ELR (cell line): ENCODE results near the gene TK2.

Experiments
- DNase-seq: peaks from one replicate; pipeline ENCODE4 v3.0.0-alpha.2; 2015; ENCODE audit warnings: low read depth

The TK2 gene

DNA sequence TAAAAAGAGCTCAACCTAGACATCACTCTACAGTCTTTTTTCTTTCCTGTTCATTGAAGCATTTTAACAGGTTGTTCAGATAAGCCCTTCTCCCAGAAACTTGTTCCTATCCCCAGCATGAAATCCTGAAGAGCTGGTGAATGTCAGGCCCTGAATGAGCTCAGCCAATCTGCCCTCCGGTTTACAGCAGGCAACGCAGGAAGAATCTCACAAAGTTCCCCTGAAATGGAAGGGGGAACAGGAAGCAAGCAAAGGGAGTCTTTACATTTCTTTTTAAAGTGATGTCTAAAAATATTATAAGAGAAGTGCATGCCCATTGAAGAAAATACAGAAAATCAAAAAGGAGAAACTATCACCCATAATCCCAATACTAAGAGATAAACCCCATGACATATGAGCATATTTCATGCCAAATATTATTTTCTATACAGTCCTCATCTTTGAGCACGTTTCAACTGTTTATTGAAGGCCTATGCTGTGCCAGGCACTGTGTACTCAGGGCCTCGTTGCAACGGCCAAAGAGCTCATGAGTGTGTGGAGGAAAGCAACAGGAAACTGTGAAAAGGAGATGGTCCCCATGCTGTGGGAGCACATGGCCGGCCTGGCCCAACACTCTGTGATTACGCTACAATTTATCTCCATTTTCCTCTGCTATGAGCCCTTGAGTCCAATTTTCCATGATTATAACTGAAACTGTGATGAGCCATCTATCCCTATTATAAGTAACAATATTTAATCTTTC lies 5.7 kb downstream of the TK2 start:
- DNase-seq, result no peak

DNA sequence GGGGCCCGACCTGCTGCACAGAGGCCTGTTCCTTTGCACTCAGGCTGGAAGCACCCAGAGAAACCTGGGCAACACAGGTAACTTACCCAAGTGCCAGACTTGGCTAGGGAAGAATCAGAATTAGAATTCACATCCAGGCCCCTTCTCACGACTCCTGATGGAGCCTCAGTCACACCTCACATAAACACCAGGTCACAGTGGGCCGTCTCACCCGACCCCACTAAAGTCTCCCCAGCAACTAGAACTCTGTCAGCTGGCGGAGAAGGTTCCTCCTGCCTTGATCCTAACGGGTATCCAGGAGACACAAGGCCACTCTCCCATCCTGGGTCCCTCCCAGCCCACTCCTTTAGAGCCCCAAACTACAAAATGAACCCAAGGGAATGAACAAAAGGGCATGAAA lies 6.4 kb downstream of the TK2 start:
- no peak for DNase-seq

DNA sequence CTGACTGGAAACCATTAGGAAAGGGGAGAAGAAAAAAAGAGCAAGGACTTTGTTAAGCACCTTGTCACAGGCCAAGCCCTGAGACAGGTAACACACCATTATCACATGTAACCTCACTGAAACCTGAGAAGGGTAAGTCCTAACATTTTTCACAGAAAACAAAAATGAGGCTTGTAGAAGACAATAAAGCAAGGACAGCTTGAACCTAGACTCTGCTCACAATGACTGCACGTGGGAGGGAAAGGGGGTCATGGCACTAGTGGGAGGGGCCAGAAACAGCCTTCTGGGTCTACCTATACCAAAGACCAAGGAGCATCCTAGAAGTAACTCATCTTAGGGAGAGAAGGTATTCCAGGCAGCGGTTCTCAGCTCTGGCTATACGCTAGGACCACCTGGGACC lies 7.5 kb downstream of the TK2 start:
- DNase-seq, result no peak

DNA sequence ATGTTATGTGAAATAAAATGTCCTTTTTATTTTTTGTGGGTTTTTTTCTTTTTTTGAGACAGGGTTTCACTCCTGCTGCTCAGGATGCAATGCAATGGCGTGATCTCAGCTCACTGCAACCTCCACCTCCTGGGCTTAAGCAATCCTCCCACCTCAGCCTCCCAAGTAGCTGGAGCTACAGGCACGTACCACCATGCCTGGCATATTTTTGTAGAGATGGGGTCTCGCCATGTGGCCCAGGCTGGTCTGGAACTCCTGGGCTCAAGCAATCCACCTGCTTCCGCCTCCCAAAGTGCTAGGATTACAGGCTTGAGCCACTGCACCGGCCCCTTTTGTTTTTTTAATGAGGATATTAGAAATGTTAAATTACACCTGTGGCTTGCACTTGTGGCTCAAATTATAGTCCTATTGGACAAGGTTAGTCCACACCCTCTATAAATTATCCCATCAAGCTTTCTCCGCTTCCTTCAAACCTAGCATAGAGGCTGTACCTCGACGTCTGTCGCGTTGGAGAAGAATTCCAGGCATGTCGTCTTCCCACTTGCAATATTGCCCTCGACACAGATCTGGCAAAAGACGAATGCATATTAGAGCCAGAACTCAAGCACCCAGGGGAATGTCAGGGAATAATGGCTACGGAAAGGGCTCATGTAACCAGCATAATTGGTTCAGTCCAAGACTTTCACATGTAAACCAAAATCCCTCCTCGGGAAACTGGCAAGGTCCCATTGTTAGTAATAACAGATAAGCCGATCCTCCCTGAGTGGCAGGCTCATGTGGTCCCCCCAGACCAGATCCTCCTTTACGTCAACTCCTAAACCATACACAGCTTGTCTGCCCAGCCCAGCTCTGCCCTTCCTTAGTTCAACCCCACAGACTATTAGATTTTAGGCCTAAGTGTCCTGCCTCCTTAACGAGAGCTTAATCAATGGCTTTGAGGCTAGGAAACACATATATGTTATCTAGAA lies 8.2 kb downstream of the TK2 start:
- no peak for DNase-seq

DNA sequence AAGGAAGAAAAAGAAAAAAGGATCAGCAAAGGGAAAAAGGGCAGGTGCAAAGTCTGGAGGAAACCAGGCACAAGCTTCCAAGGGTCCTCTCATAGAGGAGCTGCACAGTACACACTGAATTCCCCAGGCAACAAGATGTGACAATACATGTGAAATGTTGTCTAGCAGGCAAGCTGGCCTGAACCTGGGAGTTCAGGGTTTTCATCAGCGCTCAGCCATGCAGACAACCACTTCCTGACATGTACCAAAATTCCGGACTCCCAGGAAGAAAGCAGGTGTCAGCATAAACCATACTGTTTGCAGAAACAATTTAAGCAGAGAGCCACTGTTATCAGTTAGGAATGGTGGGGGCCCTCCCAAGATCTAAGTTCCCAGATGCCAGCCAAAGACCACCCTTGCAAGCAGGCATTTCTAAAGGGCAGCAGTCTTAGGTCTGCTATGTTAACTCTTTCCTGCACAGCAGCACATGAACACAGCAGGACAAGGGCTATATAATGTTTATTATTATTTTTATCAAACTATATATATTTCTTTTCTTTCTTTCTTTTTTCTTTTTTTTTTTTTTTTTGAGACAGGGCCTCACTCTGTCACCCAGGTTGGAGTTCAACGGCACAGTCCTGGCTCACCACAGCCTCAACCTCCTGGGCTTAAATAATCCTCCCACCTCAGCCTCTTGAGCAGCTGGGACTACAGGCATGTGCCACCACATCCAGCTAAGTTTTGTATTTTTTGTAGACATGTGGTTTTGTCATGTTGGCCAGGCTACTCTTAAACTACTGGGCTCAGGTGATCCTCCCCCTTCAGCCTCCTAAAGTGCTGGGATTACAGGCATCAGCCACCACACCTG lies 10.1 kb downstream of the TK2 start:
- no peak for DNase-seq

DNA sequence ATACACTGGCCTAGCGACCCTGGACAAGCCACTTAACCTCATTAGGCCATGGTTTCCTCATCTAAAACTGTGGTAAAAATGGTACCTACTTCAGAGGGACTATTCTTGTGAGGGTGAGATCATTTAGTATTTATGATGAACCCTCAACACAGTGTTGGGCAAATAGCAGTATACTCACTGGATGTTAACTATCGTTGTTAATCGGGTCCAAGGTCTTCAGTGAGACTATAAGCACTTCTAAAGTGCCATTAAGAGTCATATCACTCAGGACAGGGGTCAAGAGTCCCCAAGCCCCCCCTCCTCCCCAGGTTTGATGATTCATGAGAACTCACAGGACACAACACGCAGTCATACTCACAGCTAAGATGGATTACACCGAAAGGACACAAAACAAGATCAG lies 11.0 kb downstream of the TK2 start:
- no peak for DNase-seq

DNA sequence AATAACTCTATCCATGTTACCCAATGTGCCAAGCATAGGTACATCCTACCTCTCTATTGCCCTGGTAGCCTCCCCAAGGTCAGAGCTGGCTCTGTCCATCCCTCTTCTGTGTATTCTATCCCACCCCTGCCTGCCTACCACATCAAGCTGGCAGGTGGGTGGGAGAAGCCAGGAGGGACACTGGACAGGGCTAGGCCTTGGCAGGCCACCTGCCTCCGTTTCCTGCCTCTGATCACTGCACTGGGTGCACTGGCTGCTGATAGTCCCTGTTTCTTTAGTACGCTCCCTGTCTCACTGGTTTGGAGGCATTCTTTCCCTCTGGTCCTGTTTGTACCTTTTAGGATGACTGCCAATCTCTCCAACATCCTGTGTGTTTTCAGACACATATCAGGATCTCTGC lies 12.7 kb downstream of the TK2 start:
- no peak for DNase-seq

DNA sequence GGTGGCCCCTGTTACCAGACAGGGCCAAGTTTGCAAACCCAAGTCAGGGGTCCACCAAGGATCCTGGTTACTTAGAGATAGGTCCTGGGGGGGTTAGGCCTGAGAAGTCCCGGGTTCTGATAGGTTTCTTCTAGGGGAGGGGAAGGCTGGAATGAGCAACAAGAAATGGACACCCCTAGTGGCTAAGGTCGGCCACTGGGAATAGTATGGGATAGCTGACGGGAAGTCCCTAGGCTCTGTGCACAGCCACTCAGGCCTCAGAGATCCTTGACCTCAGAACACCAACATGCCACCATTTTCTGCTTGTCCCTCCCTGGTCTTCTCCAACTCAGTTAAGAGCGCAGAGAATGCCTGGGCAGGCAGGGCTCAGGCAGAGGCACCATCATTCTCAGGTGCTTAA lies 13.4 kb downstream of the TK2 start:
- no peak for DNase-seq

DNA sequence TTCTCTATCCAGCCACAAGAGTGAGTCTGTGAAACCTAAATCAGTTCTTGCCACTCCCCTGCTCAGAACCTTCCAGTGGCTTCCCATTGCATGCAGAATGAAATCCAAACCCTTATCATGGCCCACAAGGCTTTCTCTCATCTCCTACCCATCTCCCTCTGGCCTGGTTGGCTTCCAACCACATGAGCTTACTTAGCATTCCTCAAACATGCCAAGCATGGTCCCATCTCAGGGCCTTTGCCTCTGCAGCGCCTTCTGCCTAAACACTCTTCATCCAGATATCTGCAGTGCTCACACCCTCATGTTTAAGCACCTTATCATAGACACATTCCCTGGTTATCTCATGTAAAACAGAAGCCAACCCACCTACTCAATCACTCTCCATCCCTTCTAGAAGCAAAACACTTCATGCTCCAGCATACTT lies 15.5 kb downstream of the TK2 start:
- no peak for DNase-seq

DNA sequence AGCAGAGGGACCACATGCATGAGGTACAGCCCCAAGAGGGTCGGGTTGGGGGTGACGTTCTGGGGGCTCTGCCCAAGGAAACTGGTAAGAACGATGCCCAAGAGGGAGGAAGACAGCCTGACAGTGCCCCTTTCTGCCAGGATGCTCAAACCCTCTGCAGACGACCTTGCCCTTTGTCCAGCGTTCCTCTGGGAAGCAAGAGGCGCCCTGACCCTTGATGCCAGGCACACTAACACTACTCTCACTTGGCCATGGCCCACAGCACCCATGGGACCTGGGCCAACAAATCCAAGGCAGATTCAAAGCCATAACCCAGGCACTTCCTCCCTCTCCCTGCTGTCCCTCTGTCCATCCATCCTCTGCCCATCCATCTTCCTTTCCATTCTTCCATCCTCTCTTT lies 20.4 kb downstream of the TK2 start:
- DNase-seq, result no peak

DNA sequence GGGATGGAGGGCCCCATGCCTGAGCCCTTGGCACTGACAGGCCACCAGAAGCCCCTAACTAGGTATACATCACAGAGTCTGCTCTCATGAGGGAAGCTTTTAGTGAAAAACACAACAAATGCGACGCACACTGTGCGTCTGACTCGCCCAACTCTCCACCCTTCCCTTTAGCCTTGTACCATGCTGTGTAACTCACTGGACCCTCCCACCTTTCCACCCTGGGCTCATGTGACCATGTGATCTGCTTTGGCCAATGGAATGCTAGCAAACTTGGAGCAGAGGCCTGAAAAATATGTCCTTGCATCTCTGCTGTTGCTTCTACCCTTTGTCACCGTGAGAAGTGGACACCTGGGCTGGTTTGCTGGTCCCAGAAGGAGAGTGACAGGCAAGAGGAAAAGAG lies 21.6 kb downstream of the TK2 start:
- no peak for DNase-seq

DNA sequence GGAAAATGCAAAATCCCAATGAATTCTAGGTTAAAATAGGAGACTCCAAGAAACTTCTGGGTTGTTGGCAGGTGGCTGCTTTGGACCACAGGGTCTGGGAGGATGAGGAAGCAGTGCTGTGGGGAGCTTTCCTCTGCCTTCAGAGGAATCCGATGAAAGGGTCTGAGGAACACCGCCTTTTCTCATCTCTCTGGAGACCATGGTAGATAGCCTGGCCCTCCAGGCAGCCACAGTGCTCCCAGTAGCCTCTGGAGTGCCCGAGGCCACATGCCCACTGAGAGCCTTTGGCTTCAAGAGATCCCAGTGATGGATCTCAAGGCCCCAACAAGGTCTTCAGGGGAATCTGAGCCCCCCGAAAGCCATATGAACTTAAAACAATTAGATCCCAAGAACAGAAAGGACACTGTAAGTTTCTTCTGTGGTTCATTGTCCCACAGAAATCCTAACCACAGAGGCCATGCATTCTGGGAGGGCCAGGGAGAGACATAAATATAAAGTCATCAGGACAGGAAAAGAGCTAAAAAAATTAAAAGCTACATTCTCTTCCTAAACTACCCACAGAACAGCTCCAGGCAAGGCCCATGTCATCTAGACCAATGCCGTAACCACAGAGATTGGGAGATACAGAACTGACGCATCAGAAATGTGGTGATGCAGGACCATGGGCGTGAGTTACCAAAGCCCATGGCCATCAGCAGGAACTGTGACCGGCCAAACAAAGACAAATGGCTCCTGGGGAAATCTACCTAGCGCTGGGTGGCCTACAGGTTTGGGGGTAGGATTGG lies 24.3 kb downstream of the TK2 start:
- peak; percentile 97 for DNase-seq

DNA sequence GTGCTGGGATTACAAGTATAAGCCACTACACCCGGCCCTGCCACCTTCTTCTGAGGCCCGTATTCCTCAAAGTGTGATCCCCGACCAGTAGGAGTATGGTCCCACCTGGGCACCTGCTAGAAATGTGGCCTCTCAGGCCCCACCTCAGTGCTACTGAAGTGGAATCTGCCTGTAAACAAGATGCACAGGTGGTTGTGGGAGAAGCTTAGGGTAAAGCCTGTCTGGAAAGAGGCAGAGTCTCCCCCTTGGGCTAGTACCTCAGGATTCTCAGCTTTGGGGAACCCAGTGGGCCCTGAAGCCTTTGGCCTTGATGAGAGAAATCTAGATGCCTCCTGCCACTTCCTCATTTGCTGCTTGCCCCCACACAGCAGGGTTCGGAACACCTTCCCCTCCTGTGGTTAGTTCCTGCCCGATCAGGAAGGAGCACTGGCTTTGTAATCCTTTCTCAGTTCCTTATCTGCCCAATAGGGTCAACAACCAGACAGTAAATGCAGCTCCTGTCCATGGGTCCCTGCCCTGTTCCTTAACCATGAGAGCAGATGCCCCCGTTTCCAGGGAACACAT lies 25.2 kb downstream of the TK2 start:
- peak; percentile 20 for DNase-seq

DNA sequence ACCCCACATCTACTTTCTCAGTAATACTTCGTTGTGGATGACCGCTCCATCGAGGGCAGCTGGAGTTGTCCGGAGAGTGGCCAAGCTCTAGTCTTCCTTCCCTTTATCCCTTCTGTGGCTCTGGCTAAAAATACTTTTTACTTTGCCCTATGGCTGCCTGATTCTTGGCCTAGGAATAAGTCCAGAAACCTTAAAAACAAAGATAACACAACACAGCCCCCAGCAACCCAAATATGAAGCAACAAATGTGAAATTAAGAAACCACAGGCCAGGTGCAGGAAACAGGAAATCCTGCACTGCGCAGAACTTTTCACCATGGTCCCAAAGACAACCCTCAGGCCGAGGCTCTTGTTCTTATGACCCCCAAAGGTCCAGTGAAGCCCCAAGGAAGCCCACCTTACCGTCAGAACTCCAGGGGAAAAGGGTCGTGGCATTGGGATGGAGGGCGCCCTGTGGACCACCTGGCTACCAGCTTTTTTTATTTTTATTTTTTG lies 26.0 kb downstream of the TK2 start:
- DNase-seq, result no peak

DNA sequence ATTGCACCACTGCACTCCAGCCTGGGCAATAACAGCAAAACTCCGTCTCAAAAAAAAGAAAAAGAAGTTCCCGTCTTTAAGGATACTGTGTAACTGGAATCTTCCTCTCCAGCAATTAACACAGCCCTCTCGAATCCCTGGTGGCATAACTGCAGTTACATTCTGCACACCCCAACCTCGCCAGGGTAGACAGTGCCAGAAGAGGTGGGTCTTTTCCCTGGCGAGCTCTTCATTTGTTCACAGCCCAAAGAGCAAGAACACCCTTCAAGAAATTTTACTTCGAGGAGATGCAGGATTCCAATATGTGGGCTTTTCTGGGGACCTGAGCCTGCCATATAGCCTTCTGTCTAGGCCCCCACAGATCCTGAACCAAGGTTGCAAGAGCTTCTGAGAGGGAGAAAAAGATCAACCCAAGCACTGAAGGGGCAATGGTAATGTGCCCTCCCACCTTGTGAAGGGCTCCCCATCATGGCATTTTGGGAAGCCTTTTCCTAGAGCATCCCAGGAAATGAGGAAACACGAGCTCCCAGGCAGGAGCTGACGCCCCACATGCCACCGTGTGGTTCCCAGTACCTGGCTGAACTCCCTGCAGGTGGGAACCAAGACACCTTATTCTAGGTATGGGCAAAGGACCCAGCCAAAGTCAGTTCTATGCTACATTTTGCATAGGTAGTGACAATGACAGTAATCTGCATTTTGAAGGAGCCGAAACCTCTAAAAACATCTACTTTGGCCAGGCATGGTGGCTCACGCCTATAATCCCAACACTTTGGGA lies 26.9 kb downstream of the TK2 start:
- DNase-seq, result no peak

DNA sequence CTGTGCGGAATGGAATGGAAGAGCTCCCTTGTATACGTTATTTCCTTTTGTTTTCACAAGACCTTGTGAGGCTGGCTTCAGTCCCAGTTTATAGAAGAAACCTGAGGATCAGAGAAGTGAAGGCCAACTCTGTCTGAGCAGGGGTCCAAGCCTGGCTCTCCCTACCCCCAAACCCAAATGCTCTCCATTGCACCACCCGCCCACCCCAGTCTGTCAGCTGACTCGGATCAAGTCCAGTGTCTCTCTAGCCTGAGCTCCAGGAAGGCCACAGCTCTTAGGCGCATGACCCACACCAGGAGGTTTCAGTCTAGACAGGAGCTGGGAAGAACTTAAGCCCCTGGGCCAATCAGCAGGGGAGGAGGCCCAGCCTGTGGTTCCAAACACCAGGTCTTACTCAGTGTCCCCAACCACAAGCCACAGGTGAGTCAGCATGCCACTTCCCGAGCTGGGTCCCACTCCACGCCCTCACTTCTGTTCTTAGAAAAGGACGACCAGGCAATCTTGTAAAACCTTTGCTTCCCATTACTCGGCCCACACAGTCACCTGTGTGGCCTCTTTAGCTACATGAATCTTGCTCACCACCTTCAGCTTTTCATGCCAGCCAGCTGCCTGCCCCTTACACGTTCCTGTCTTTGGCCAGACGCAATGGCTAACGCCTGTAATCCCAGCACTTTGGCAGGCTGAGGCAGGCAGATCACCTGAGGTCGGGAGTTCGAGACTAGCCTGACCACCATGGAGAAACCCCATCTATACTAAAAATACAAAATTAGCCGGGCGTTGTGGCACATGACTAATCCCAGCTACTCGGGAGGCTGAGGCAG lies 27.8 kb downstream of the TK2 start:
- peak; percentile 93 for DNase-seq

DNA sequence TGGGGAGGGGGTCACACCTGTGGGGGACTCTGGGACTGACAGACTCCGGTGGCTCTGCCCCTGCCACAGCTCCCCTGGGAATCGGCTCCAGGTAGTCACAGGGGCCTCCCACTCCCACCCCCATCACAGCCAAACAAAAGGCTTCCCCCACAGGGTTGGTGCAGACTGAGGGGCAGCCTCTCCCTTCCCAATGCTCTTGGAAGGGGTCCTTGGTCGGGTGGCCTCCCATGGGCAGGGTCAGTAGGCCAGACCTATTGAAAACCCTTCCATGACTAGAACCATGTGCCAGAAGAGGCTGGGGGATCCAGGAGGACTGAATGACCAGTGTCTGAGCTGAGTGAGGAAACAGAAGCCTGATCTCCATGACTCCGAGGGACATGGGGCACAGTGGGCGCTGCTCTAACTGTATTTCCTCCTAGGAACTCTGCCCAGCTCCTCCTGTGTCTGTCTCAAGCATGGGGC lies 28.6 kb downstream of the TK2 start:
- no peak for DNase-seq

DNA sequence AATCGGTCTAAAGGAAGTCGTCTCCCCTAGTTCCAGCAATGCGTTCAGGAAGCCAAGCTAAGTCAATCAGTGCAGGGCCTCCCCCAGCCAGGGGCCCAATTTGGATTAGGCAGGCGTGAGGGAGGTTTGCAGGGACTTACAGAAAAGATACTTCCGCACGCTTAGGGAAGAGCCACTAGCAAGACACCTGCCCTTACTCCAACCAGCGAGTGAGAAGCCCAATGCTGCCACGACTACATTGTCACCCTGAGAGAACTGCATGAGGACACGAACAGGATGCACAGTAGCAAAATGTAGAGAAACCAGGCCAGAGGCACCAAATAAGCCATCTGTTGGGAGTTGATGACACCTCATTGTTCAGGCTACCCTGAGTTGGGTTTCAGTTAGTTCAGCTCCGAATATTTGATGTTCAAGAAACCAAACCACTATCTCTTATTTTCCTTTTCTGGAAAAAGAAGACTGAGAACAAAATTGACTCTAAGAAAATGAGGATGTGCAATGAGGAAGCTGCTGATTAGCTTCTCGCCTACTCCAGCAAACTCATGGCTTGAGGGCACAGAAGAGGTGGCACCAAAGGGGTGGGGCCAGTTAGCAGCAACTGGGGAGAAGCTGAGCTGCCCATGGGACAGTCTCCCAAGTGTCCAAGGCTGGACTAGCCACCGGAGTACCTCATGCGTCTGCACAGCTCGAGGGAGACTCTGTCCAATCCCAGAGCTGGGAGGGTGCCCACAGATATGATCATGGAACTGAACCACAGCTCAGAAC lies 29.3 kb downstream of the TK2 start:
- no peak for DNase-seq
